OCI-LY3 (cell line): ENCODE results near the gene SERPINB1.

Experiments
- H2AFZ ChIP-seq: fragments of 200-600, 300-600 bp; shearing (Covaris generic); 2 replicates; pipeline ENCODE4 v1.6.0; 2014; ENCODE audit warnings: antibody characterized with exemption, low read depth, low read length
- H3K27ac ChIP-seq: fragments of 200-600, 300-600 bp; sonication (generic); 2 replicates; pipeline ENCODE4 v1.5.1; 2014; ENCODE audit warnings: mild to moderate bottlenecking, low read length, moderate library complexity, mixed read lengths
- H3K27me3 ChIP-seq: fragments of 200-600, 300-600 bp; sonication (generic); 2 replicates; pipeline ENCODE4 v1.6.1; 2014; ENCODE audit warnings: low read depth, low read length, mixed read lengths
- H3K36me3 ChIP-seq: fragments of 200-600, 300-600 bp; sonication (generic); replicated peaks from 2 replicates; pipeline ENCODE3; 2014; ENCODE audit warnings: low read depth, low read length, mixed read lengths
- H3K4me1 ChIP-seq: fragments of 300-600, 200-600 bp; sonication (generic); 2 replicates; pipeline ENCODE4 v1.6.1; 2014; ENCODE audit warnings: low read length, mixed read lengths
- H3K4me2 ChIP-seq: fragments of 200-600, 300-600 bp; sonication (generic); 2 replicates; pipeline ENCODE4 v1.6.1; 2014; ENCODE audit warnings: low read length, mixed read lengths
- H3K4me3 ChIP-seq: fragments of 300-600, 200-600 bp; sonication (generic); 2 replicates; pipeline ENCODE4 v1.5.1; 2014; ENCODE audit warnings: antibody characterized with exemption, mild to moderate bottlenecking, low read length, moderate library complexity
- H3K79me2 ChIP-seq: fragments of 300-600, 200-600 bp; shearing (Covaris generic); 2 replicates; pipeline ENCODE4 v1.6.1; 2014; ENCODE audit warnings: mild to moderate bottlenecking, low read length, mixed read lengths
- H3K9ac ChIP-seq: fragments of 300-600, 200-600 bp; shearing (Covaris generic); 2 replicates; pipeline ENCODE4 v1.6.0; 2014; ENCODE audit warnings: mild to moderate bottlenecking, low read length, moderate library complexity
- H3K9me3 ChIP-seq: fragments of 200-600, 300-600 bp; shearing (Covaris generic); 2 replicates; pipeline ENCODE4 v1.6.1; 2014; ENCODE audit warnings: low read length, mixed read lengths; ENCODE audit not compliant: insufficient read depth
- H4K20me1 ChIP-seq: fragments of 200-600, 300-600 bp; sonication (generic); 2 replicates; pipeline ENCODE4 v1.6.1; 2016; ENCODE audit warnings: low read length, mixed read lengths; ENCODE audit not compliant: insufficient read depth
- EZH2phosphoT487 ChIP-seq: fragments of 200-600 bp; shearing (Covaris generic); IDR thresholded peaks from 2 replicates; pipeline ENCODE4 v1.6.1; 2018; ENCODE audit warnings: antibody characterized with exemption, mixed run types, low read depth
- TF ChIP-seq, protein P1 (sequence below): fragments of 200-600, 300-600 bp; sonication (generic); IDR thresholded peaks from 2 replicates; pipeline ENCODE4 v1.5.1; 2014; ENCODE audit warnings: antibody characterized with exemption, low read length, low read depth

The SERPINB1 gene

GRCh38 chr6:2800552-2801316, 40.9 kb downstream of the SERPINB1 start:
- no peaks in the 10 kb centered on the region for H4K20me1 ChIP-seq
- H3K79me2 ChIP-seq: no peaks in the 10 kb centered on the region
- no peaks in the 10 kb centered on the region for H3K36me3 ChIP-seq
- no peak overlapping the region for H3K27ac ChIP-seq
- no peak overlapping the region for H3K4me3 ChIP-seq
- no peaks in the 10 kb centered on the region for H3K27me3 ChIP-seq
- no peak overlapping the region for H3K4me2 ChIP-seq
- TF ChIP-seq EZH2phosphoT487: no peak
- TF ChIP-seq, protein P1, sequence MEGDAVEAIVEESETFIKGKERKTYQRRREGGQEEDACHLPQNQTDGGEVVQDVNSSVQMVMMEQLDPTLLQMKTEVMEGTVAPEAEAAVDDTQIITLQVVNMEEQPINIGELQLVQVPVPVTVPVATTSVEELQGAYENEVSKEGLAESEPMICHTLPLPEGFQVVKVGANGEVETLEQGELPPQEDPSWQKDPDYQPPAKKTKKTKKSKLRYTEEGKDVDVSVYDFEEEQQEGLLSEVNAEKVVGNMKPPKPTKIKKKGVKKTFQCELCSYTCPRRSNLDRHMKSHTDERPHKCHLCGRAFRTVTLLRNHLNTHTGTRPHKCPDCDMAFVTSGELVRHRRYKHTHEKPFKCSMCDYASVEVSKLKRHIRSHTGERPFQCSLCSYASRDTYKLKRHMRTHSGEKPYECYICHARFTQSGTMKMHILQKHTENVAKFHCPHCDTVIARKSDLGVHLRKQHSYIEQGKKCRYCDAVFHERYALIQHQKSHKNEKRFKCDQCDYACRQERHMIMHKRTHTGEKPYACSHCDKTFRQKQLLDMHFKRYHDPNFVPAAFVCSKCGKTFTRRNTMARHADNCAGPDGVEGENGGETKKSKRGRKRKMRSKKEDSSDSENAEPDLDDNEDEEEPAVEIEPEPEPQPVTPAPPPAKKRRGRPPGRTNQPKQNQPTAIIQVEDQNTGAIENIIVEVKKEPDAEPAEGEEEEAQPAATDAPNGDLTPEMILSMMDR: no peak
- H2AFZ ChIP-seq: no peak overlapping the region
- no peak overlapping the region for H3K9ac ChIP-seq
- H3K9me3 ChIP-seq: no peaks in the 10 kb centered on the region
- H3K4me1 ChIP-seq: no peaks in the 10 kb centered on the region

DNA sequence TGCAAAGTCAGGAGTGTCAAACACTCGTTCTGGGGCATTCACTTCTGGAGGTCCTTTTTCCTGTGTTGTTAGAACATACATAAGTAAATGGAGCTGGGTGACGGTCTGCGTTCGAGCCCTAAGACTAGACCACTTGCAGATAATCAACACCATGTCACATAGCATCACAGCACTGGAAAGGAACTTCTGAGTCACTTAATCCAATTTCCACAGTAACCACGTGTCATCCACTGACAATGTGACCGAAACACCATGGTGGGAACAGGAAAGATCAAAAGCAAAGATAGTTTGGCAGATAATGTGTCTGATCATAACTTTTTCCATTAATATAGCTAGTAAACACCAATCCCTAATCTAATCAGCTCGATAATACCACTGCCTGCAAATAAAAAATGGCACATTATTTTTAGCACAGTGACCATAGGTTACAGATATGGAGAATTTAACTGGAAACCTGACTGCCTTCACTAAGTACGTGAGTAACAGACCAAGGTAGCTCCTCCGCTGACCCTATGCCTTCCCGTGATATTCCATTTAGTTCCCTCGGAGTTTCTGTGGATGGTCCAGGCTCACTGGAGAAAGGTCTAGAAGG, 41.6 kb downstream of the SERPINB1 start:
- Histone ChIP-seq H3K4me1 (no peaks in the 10 kb centered on the region), H3K4me2 (no peak overlapping the region), H4K20me1 (no peaks in the 10 kb centered on the region), H3K36me3 (no peaks in the 10 kb centered on the region), H2AFZ (no peak overlapping the region), H3K79me2 (no peaks in the 10 kb centered on the region), H3K4me3 (no peak overlapping the region), H3K9ac (no peak overlapping the region), H3K27me3 (no peaks in the 10 kb centered on the region), H3K27ac (no peak overlapping the region), H3K9me3 (no peaks in the 10 kb centered on the region)
- no peak for TF ChIP-seq EZH2phosphoT487
- TF ChIP-seq, protein P1: no peak

- H3K27me3 ChIP-seq: no peaks in the 10 kb centered on the region
- no peak overlapping the region for H3K4me2 ChIP-seq
- TF ChIP-seq, protein P1: no peak
- no peak for TF ChIP-seq EZH2phosphoT487
- H2AFZ ChIP-seq: no peak overlapping the region
- H4K20me1 ChIP-seq: no peaks in the 10 kb centered on the region
- H3K27ac ChIP-seq: no peak overlapping the region
- no peaks in the 10 kb centered on the region for H3K4me1 ChIP-seq
- H3K36me3 ChIP-seq: no peaks in the 10 kb centered on the region
- no peaks in the 10 kb centered on the region for H3K9me3 ChIP-seq
- no peak overlapping the region for H3K9ac ChIP-seq
- no peaks in the 10 kb centered on the region for H3K79me2 ChIP-seq
- no peak overlapping the region for H3K4me3 ChIP-seq
These were observed 43.0 kb downstream of the SERPINB1 start for GRCh38 chr6:2798586-2799134.

DNA sequence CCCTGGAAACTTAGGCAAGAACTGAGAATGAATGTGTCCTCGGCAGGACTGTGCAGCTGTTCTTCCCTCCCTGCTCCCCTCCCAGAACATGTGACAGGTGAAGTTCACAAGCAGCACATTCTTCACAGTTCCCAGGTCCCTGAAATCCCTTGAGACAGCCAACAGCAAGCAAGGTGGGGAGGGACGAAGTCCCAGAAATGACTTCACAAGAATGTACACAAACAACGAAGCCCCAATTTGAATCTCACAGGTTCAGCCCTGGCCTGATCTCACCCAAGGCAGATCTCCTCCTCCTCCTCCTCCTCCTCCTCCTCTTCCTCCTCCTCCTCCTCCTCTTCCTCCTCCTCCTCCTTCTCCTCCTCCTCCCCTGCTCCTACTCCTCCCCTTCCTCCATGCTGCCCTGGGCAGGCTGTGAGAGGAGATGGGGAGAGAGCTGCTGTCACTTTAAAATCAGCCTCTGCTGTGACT, 44.1 kb downstream of the SERPINB1 start:
- TF ChIP-seq EZH2phosphoT487: no peak
- TF ChIP-seq, protein P1: no peak
- Histone ChIP-seq H3K4me2 (no peak overlapping the region), H2AFZ (no peak overlapping the region), H3K27ac (no peak overlapping the region), H3K4me3 (no peak overlapping the region), H3K79me2 (no peaks in the 10 kb centered on the region), H3K27me3 (no peaks in the 10 kb centered on the region), H3K4me1 (no peaks in the 10 kb centered on the region), H4K20me1 (no peaks in the 10 kb centered on the region), H3K9ac (no peak overlapping the region), H3K36me3 (no peaks in the 10 kb centered on the region), H3K9me3 (no peaks in the 10 kb centered on the region)
